ENCODE measurements around the gene PTPRD. TPM values are rescaled to one million over a fixed set of nuclear protein-coding genes. Genes with fewer than 3 reads are reported as not detected.

PTPRD gene
- total RNA-seq, 1 experiment from 2014 or later = 0.02 TPM

- no peaks in the 10 kb centered on the region for H3K4me1 ChIP-seq (ENCODE audit: control insufficient read depth in 1 of 2, insufficient read depth in 2 of 2, low read length in 2 of 2)
- intact Hi-C loops (cut with micrococcal nuclease) = no loop called here
- no TSS peak for BruUV-seq (replicated peaks)
- ATAC-seq (no peak), DNase-seq (ENCODE audit: low read depth, low spot score) (no peak)
- H3K4me2 ChIP-seq (ENCODE audit: low read length) = no peak overlapping the region
- H3K79me2 ChIP-seq (ENCODE audit: insufficient read depth, low read length) = no peaks in the 10 kb centered on the region
- no peak overlapping the region for H3K4me3 ChIP-seq (replicated peaks in 1 of 2; ENCODE audit: low read depth in 1 of 2, low read length in 2 of 2)
- peaks cover 4 to 39% of the 10 kb centered on the region in 2 experiments; a peak in 2 of 4 replicates for H3K9me3 ChIP-seq (ENCODE audit: control insufficient read depth in 1 of 2, insufficient read depth in 1 of 2, low read depth in 1 of 2, low read length in 2 of 2)
- no peak for TF ChIP-seq JUND (IDR thresholded peaks at IDR 0.05)
- no peak for TF ChIP-seq CBX3 (IDR thresholded peaks at IDR 0.05; ENCODE audit: low read depth)
- TF ChIP-seq EGR1 (IDR thresholded peaks at IDR 0.05; ENCODE audit: low read depth) = no peak
- TF ChIP-seq, protein P1, sequence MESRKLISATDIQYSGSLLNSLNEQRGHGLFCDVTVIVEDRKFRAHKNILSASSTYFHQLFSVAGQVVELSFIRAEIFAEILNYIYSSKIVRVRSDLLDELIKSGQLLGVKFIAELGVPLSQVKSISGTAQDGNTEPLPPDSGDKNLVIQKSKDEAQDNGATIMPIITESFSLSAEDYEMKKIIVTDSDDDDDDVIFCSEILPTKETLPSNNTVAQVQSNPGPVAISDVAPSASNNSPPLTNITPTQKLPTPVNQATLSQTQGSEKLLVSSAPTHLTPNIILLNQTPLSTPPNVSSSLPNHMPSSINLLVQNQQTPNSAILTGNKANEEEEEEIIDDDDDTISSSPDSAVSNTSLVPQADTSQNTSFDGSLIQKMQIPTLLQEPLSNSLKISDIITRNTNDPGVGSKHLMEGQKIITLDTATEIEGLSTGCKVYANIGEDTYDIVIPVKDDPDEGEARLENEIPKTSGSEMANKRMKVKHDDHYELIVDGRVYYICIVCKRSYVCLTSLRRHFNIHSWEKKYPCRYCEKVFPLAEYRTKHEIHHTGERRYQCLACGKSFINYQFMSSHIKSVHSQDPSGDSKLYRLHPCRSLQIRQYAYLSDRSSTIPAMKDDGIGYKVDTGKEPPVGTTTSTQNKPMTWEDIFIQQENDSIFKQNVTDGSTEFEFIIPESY (IDR thresholded peaks at IDR 0.05; ENCODE audit: extremely low read depth, insufficient replicate concordance, low read length) = no peak
- no peak for TF ChIP-seq YY1 (IDR thresholded peaks at IDR 0.05; ENCODE audit: extremely low read depth, insufficient replicate concordance, low read depth, low read length)
- no peak for TF ChIP-seq SRF (IDR thresholded peaks at IDR 0.05; ENCODE audit: low read depth)
- no peak for TF ChIP-seq ZNF274 (IDR thresholded peaks at IDR 0.05; ENCODE audit: low read depth, low read length)
- no peak for TF ChIP-seq FOSL1 (IDR thresholded peaks at IDR 0.05; ENCODE audit: low read depth)
- no peak for TF ChIP-seq ZFX (IDR thresholded peaks at IDR 0.05)
- TF ChIP-seq TCF7L2 (IDR thresholded peaks at IDR 0.05; ENCODE audit: borderline replicate concordance, extremely low read depth, insufficient read depth, insufficient read length) = no peak
- TF ChIP-seq, protein P2, sequence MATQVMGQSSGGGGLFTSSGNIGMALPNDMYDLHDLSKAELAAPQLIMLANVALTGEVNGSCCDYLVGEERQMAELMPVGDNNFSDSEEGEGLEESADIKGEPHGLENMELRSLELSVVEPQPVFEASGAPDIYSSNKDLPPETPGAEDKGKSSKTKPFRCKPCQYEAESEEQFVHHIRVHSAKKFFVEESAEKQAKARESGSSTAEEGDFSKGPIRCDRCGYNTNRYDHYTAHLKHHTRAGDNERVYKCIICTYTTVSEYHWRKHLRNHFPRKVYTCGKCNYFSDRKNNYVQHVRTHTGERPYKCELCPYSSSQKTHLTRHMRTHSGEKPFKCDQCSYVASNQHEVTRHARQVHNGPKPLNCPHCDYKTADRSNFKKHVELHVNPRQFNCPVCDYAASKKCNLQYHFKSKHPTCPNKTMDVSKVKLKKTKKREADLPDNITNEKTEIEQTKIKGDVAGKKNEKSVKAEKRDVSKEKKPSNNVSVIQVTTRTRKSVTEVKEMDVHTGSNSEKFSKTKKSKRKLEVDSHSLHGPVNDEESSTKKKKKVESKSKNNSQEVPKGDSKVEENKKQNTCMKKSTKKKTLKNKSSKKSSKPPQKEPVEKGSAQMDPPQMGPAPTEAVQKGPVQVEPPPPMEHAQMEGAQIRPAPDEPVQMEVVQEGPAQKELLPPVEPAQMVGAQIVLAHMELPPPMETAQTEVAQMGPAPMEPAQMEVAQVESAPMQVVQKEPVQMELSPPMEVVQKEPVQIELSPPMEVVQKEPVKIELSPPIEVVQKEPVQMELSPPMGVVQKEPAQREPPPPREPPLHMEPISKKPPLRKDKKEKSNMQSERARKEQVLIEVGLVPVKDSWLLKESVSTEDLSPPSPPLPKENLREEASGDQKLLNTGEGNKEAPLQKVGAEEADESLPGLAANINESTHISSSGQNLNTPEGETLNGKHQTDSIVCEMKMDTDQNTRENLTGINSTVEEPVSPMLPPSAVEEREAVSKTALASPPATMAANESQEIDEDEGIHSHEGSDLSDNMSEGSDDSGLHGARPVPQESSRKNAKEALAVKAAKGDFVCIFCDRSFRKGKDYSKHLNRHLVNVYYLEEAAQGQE (IDR thresholded peaks at IDR 0.05; ENCODE audit: low read depth) = no peak
- no peaks in the 10 kb centered on the region for H4K20me1 ChIP-seq (ENCODE audit: insufficient read depth)
- H3K9me2 ChIP-seq (ENCODE audit: insufficient read depth) = no peaks in the 10 kb centered on the region
- H3K27me3 ChIP-seq (ENCODE audit: insufficient read depth, low read length) = no peaks in the 10 kb centered on the region
- POLR2A ChIA-PET = no interaction called here
- H2AFZ ChIP-seq (ENCODE audit: low read depth, low read length, poor library complexity, severe bottlenecking) = no peak overlapping the region
- no peak overlapping the region for H3K9ac ChIP-seq (ENCODE audit: low read length)
- CTCF ChIA-PET = no interaction called here
- RAD21 ChIA-PET (ENCODE audit: low non-redundant PET in 1 of 2, low total read pairs in 2 of 2, uncharacterized antibody in 2 of 2, unreplicated experiment in 2 of 2) = no interaction called here
- no peaks in the 10 kb centered on the region for H3K36me3 ChIP-seq (ENCODE audit: control insufficient read depth in 1 of 2, insufficient read depth in 2 of 2, low read length in 2 of 2)
- H3K27ac ChIP-seq (ENCODE audit: low read depth, low read length) = no peak overlapping the region
Measured at GRCh38 chr9:9112001-9112720, 1500.6 kb downstream of the PTPRD start.
